ENCODE results near the gene ATP10A.
A peak's percentile ranks its signal among the peaks of the same experiment; 100 is the strongest.

ATP10A gene

GRCh38 chr15:25694823-25695312, 168.3 kb downstream of the ATP10A start:
- TF ChIP-seq CTCF (IDR thresholded peaks at IDR 0.05; ENCODE audit: low read depth, low read length): no peak
- DNase-seq (ENCODE audit: extremely low read depth, low read depth): no peak

GRCh38 chr15:25694239-25694584, 168.9 kb downstream of the ATP10A start:
- no peak for TF ChIP-seq CTCF (IDR thresholded peaks at IDR 0.05; ENCODE audit: low read depth, low read length)
- DNase-seq (ENCODE audit: extremely low read depth, low read depth): no peak

GRCh38 chr15:25693321-25694238, 169.5 kb downstream of the ATP10A start:
- DNase-seq (ENCODE audit: extremely low read depth, low read depth): no peak
- peak; percentile 76 for TF ChIP-seq CTCF (IDR thresholded peaks at IDR 0.05; ENCODE audit: low read depth, low read length)

GRCh38 chr15:25691544-25692430, 171.3 kb downstream of the ATP10A start:
- peak; percentile 28 for TF ChIP-seq CTCF (IDR thresholded peaks at IDR 0.05; ENCODE audit: low read depth, low read length)
- no peak for DNase-seq (ENCODE audit: extremely low read depth, low read depth)

- no peak for TF ChIP-seq CTCF (IDR thresholded peaks at IDR 0.05; ENCODE audit: low read depth, low read length)
- DNase-seq (ENCODE audit: extremely low read depth, low read depth): peak; percentile 30
Observed at GRCh38 chr15:25690673-25691543, 172.2 kb downstream of the ATP10A start.

- DNase-seq (ENCODE audit: extremely low read depth, low read depth): no peak
- TF ChIP-seq CTCF (IDR thresholded peaks at IDR 0.05; ENCODE audit: low read depth, low read length): no peak
Observed at GRCh38 chr15:25689592-25689991, 173.5 kb downstream of the ATP10A start.
